HG03135 (cell line): ENCODE measurements around the gene MVK.

Experiments
- ATAC-seq: cut with Tn5 transposase; IDR thresholded peaks from one replicate; pipeline ENCODE4 v1.9.1; 2021; ENCODE audit warnings: mild to moderate bottlenecking, moderate library complexity; ENCODE audit not compliant: unreplicated experiment

MVK gene

GRCh38 chr12:109563291-109564284, 10.0 kb upstream of the MVK start:
- ATAC-seq = no peak

GRCh38 chr12:109566424-109566823, 7.2 kb upstream of the MVK start:
- no peak for ATAC-seq

DNA sequence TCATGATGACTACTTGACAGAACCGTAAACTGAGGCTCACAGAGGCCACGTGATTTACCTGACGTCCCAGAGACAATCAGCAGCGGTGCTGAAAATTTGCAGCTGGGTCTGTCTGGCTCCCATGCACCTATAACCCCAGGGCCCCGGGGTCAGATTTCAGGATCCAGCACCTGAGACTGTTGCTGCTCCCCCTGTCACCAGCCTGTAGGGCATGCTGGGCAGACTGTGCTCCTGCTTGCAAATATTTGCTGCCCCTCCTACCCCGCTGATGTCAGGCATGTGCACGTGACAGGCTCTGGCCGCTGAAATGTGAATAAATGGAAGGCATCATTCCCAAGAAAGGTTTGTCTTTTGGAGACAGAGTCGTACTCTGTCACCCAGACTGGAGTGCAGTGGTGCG, 6.3 kb upstream of the MVK start:
- no peak for ATAC-seq

DNA sequence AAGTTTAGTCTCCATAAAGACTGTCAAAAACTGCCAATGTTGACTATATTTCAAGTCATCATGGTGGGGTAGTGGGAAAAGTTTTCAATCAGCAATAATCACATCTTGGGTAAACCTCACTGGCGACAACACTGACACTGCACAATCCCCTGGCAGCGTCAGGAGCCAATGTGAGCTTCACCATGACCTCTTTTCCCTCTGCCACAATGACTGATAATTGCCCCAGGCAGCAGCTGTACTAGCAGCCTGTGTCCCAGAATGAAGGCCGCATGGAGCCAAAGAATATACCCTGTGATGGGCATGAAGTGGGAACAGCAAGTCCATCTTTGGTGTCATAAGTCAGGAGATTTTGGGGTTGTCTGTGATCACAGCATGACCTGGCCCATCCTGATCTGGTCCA, 5.6 kb upstream of the MVK start:
- ATAC-seq = no peak

DNA sequence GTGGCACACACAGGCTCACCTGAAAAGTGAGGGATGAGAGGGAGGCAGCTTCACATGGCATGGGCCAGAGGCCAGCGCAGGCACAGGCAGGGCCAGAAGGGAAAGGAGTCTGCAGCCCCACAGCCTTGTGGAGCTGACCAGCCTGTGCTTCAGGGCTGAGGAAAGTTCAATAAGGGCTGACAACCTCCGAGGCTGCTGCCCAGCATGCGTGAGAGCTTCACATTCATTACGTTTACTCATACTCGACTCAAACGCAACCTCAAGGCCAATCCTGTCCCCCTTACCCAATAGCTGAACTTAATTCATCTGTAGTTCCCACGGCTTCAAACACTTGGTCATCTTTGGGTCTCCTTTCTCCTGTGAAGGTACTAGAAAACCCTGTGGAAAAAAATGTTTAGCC, 5.1 kb upstream of the MVK start:
- no peak for ATAC-seq

GRCh38 chr12:109571773-109572505, 1.7 kb upstream of the MVK start:
- ATAC-seq = no peak

GRCh38 chr12:109572506-109572845, 1.1 kb upstream of the MVK start:
- ATAC-seq = no peak

GRCh38 chr12:109573914-109574244, 285 bp downstream of the MVK start:
- peak; percentile 4 for ATAC-seq

DNA sequence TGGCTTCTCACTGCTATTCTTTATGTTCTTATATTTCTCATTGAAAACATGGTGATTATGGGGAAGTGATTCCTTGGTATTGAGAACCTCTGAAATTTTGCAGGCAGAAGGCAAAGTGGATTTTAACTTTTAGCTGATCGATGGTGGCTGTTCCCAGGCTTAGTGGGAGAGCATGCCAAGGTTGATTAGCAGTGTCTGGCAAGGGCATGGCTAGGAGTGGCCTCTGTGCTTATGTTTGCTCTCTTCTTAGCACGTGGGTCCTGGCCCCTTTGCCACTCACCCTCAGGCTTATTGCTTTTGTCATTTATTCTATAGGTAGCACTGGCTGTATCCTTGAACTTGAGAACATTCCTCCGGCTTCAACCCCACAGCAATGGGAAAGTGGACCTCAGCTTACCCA, 2.1 kb downstream of the MVK start:
- no peak for ATAC-seq

DNA sequence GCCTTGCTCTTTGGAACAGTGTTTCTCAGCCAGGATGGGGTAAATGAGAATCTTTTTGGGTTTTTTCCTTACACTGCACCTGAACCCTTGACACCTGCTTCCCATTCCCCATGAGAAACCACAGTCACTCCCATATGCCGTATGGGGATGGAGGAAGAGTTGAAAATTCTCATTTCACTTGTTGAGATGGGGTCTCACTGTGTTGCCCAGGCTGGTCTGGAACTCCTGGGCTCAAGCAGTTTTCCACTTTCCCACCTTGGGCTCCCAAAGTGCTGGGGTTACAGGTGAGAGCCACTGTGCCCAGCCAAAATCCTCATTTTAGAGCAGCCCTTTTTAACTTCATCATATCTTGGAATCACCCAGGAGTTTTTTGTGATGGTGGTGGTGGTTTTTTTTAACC, 3.7 kb downstream of the MVK start:
- no peak for ATAC-seq

- no peak for ATAC-seq
Measured at GRCh38 chr12:109578330-109578927, 4.8 kb downstream of the MVK start.

GRCh38 chr12:109579639-109580038, 6.0 kb downstream of the MVK start:
- ATAC-seq = no peak

GRCh38 chr12:109580272-109580671, 6.7 kb downstream of the MVK start:
- no peak for ATAC-seq

GRCh38 chr12:109580684-109581333, 7.2 kb downstream of the MVK start:
- ATAC-seq = no peak

DNA sequence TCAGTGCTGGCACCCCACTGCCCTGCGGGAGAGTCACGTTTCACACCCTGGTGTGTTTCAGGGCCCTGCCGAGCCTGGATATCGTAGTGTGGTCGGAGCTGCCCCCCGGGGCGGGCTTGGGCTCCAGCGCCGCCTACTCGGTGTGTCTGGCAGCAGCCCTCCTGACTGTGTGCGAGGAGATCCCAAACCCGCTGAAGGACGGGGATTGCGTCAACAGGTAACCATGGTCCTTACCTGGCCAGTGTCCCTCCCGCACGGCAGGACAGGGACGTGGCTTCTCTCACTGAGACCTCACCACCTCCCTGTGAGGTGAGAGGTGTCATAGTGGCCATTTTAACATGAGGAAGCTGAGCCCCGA, 7.7 kb downstream of the MVK start:
- no peak for ATAC-seq

- ATAC-seq = no peak
Measured at GRCh38 chr12:109581856-109582255, 8.3 kb downstream of the MVK start.

DNA sequence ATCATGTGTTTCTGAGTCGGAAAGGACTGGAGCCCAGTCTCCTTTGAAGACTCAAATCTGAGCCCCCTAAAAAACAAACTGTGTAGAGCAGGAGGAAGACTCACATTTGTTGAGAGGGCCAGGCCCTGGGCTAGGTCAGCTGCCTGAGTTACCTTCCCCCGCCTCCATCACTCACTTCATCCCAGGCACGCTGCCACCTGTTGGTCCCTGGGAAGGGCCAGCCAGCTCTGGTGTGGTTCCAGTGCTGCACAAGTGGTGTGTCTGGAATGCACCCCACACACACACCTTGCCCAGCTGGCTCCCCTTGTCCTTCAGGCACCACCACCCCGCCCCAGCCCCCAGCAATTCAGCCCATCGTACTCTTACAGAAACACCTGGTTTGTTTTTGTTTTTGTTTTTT, 9.0 kb downstream of the MVK start:
- ATAC-seq = no peak

DNA sequence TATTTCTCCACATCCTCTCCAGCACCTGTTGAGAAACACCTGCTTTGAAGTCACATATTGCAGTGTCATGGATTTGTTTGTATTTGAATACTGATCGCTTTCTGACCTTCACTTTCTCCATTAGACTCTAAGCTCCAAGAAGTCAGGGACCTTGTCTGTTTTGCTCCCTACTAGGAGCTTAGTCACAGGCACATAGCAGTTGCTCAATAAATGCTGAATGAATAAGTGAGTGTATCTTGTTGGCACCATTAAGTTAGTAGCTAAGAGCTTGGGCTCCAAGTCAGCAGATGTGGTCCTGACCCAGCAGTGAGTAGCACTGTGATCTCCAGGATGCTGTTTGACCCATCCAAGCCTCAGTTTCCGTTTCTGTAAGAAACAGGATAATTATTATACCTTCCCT, 10.1 kb downstream of the MVK start:
- ATAC-seq = no peak

- ATAC-seq = no peak
Measured at GRCh38 chr12:109586385-109587296, 13.0 kb downstream of the MVK start.

GRCh38 chr12:109587921-109588320, 14.3 kb downstream of the MVK start:
- no peak for ATAC-seq
